GM10248 (cell line): Measurements from ENCODE around the gene BICC1.
"Not testable (repeated sequence)": the region's sequence is repeated elsewhere in the genome, so short reads cannot be mapped to it uniquely, and the experiment has no call there.

Source experiments
- CTCF ChIA-PET: fragments of 300-600 bp; sonication (Branson Sonifier 250); formaldehyde crosslinking; extraction: SDS; loops from one replicate; lab custom pipeline; 2021; ENCODE audit warnings: antibody characterized with exemption; lab: Yijun Ruan, JAX
- POLR2A ChIA-PET: fragments of 350-650 bp; sonication (Branson Sonifier 250); formaldehyde crosslinking; extraction: SDS; loops from one replicate; lab custom pipeline; 2020; ENCODE audit warnings: antibody characterized with exemption; lab: Yijun Ruan, JAX
- DNase-seq: peaks from one replicate; pipeline ENCODE4 v3.0.0; 2012; ENCODE audit errors: extremely low spot score
- CTCF ChIP-seq: IDR thresholded peaks from 2 replicates; pipeline ENCODE4 v1.5.1; 2012; ENCODE audit warnings: mild to moderate bottlenecking, low read depth; ENCODE audit errors: extremely low read depth, missing control alignments, control extremely low read depth

The BICC1 gene

GRCh38 chr10:58586282-58587245 is 73.9 kb downstream of the BICC1 start:
- CTCF ChIA-PET, result interaction anchor here (0.7 to 1.1 kb wide), 3 partner anchors 14 to 56 kb away, joined by 3 read pairs; no protein-coding TSS in a partner anchor
- POLR2A ChIA-PET, result no interaction called here
- no peak for TF ChIP-seq CTCF
- no peak for DNase-seq

- POLR2A ChIA-PET, result no interaction called here
- DNase-seq, result no peak
- no peak for TF ChIP-seq CTCF
- CTCF ChIA-PET, result interaction anchor here (0.7 kb wide), 1 partner anchor 57 kb away, joined by 3 read pairs; no protein-coding TSS in a partner anchor
Measured at GRCh38 chr10:58587676-58588075, 75.0 kb downstream of the BICC1 start.

- POLR2A ChIA-PET, result no interaction called here
- CTCF ChIA-PET, result no interaction called here
- DNase-seq, result no peak
- no peak for TF ChIP-seq CTCF
Measured at GRCh38 chr10:58588673-58589265, 76.1 kb downstream of the BICC1 start.

- TF ChIP-seq CTCF, result no peak
- ChIA-PET CTCF (interaction anchor here (1.5 kb wide), 1 partner anchor 32 kb away, joined by 3 read pairs; no protein-coding TSS in a partner anchor), POLR2A (no interaction called here)
- DNase-seq, result no peak
Measured at GRCh38 chr10:58590152-58590840, 77.6 kb downstream of the BICC1 start.

- TF ChIP-seq CTCF, result no peak
- DNase-seq, result no peak
- ChIA-PET CTCF (interaction anchor here (1.5 kb wide), 1 partner anchor 33 kb away, joined by 3 read pairs; no protein-coding TSS in a partner anchor), POLR2A (no interaction called here)
Measured at GRCh38 chr10:58590924-58591323, 78.3 kb downstream of the BICC1 start.

- DNase-seq, result no peak
- ChIA-PET POLR2A (no interaction called here), CTCF (interaction anchor here (0.8 kb wide), 1 partner anchor 62 kb away, joined by 3 read pairs; no protein-coding TSS in a partner anchor)
- TF ChIP-seq CTCF, result no peak
Measured at GRCh38 chr10:58593008-58593407, 80.3 kb downstream of the BICC1 start.

- CTCF ChIA-PET, POLR2A ChIA-PET: not testable (repeated sequence)
Measured at GRCh38 chr10:58597211-58597610, 84.5 kb downstream of the BICC1 start.

More at GRCh38 chr10:58597211-58597610, 84.5 kb downstream of the BICC1 start:
- DNase-seq, result not testable (repeated sequence)
